Peyer's patch (tissue), 4 donors: ENCODE results near the gene WWOX.

Source experiments
- CTCF ChIP-seq, 6 experiments: fragments of 450-650 bp in 4 of 6; fragments of 200-600 bp in 2 of 6; sonication (generic) in 1 of 6; IDR thresholded peaks; one replicate each; pipeline ENCODE4 v1.5.1; 2017 to 2019; ENCODE audit warnings: antibody characterized with exemption in 6 of 6, mild to moderate bottlenecking in 3 of 6, moderate library complexity in 1 of 6
- POLR2A ChIP-seq, 2 donors: fragments of 450-650 bp; IDR thresholded peaks; one replicate each; pipeline ENCODE4 v1.5.1; 2017; ENCODE audit warnings: antibody characterized with exemption in 2 of 2, mild to moderate bottlenecking in 2 of 2, moderate library complexity in 2 of 2

DNA sequence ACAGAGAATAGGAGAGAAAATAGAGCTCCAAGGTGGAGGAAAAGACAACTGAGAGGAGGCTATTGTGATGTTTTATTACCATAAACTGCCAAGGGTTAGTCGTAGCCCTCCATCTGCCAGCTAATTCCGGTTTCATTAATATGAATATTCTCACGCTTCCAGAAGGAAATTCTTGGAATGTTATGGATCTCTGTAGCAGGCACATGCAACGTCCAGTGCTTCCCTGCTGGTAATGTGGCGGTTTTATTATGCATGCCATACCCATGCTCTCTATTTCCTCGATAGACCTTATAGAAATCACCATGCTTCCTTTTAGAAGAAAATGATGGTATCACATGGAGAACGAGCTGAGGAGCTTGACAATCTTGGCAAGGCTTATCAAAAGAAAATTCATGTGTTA is 1037.5 kb downstream of the WWOX start:
- no peak for TF ChIP-seq CTCF (IDR thresholded peaks at IDR 0.05)
- no peak for TF ChIP-seq POLR2A (IDR thresholded peaks at IDR 0.05)
